CD4-positive, alpha-beta T cell treated with Interleukin-2 at 100 ng/mL for 4 hours (primary cell): ENCODE results near the gene ANO1.

Experiments used
- DNase-seq: peaks from one replicate; pipeline ENCODE4 v3.0.0-alpha.2; 2020; ENCODE audit warnings: low spot score

The ANO1 gene

DNA sequence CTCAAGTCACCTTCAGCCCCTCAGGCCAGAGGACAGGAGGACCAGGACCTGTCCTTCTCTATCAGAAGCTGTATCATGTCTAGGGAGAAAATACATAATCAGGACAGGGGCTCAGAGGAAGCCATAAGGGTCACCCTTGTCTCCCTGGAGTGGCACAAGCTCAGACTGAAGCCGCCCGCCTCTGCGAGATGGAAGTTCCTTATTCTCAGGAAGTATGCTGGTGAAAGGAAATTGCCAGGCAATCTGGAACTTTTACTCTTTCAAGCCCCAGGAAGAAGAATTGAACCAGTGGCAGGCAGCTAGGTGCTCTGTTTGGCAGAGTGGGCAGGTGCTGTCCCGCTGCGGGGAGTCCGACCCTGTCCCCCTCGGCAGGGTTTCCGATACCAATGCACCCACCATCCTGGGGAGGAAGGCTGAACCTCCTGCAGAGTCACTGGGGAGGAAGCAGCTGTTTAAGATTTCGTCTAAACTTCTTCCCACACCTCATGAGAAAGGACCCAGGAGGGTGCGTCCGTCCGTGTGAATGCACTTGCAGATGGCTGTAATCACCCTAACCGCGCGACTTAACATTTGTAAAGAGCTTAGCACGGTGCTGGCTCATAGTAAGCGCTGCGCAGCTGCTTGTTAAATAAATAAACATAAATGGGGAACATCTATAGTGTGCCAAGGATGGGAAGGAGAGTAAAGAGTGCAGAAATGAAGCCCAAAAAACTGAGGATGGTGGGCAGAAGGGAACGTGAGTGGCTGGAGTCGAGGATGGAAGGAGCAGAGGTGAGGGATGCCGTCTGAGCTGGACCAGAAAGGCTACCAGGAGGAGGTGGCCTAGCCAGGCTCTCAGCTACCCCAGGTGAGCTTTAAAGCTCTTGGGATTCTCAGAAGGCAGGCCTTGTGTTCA lies 5.0 kb upstream of the ANO1 start:
- DNase-seq = no peak

DNA sequence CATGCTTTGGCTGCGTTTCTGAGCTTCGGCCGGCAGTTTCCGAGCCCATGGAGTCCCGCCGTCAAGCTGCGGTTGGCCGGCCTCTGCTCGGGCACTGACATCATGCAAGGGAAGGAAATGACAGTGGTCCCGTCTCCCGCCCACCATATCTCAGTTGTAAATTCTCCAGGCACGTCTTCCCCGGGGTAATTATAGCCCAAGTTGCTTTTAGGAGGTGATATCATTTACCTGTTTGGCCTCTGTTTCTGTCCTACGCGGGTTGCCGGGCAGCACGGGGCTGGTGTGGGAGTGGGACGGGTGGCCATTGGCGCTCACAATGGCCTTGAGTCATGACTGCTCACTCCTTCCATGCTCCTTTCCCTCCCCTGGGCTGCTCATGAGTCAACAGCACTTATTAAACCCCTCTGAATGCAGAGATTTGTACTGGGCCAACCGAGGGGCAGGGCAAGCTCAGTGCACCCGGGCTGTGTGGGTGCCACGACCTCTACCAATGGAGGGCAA lies 4.2 kb upstream of the ANO1 start:
- DNase-seq = no peak

DNA sequence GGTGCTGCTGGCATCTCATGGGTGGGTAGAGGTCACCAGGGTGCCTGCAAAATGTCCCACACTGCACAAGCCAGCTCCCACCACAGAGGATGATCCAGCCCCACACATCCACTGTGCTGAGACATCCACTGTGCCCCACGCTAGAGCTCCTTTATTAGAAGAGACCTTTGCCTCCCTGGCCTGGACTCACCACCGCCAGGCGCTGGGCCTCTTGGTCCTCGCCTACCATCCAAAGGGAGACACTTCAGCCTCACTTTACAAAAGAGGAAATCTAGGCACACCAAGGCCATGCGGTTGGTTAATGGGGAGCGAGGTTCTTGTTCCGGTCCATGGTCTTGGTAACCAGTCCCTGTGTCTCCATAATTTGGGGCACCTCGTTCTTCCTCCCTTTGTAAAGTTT lies 3.4 kb upstream of the ANO1 start:
- no peak for DNase-seq

DNA sequence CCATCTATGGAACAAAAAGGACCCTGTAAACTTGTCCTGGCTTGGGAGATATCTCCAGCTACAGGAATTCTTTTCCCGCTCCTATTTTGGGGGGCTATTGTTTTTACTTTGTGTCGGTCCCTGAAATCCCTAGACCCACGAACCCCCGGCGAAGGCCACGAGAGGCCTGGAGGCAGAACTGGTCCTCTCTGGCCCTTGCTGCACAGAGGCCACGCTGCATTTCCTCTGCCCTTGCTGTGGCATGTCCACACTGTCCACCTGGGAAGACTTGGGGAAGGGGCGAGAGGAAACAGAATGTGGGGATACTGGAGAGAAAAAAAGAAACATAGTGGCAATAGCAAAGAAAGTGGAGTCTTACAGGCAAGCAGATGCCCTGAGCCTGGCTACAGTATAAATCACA lies 2.3 kb upstream of the ANO1 start:
- no peak for DNase-seq

DNA sequence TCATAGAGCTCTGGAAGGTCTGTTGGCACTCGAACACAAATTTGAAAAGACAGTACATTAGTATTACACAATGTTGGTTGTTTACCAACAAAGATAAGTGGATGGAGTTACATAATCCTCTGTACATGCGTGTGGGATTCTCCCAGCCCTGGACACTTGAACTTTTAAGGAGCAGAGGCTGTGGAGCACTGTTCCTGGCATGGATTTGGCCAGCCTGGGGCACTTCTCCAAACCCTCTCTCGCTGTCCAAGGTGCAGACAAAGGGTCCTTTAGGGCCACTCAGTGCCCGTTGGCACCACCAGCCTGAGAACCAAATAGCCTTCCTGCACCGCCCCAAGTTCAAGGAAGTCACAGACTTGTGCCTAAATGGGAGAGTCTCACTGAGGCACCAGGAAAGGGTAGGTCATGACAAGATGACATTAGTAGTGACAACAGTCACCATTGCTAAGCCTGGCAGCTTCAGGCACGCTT lies 1.6 kb upstream of the ANO1 start:
- DNase-seq = no peak

DNA sequence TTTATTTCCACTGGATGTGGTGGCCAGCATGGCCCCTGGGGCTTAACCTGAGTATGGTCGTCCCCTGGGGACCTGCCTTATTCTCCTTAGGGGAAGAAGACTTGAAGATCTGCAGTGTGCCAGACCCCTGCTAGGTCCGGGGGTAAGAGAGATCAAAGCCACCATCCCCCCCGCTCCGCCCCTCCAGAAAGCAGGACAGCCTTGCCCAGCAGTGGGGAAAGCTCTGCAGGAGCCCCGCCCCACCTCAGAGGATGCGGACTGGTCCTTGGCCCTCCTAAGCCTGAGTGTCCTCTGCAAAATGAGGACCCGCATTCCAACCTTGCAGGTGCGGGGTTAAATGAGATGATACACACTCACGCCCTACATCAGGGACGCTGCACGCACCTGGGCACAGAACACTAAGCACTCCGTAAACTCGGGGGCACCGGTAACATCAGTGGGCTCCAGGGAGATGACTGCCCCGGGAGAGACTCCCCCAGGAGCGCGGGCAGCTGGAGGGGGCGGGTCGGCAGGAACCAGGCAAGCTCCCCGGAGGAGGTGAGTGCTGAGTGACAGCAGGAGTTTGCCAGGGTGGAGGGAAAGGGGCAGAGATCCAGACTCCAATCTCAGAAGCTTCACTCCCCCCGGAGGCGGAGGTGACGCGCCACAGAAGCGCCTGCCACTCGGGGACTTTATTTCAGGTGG lies 564 bp upstream of the ANO1 start:
- no peak for DNase-seq

DNA sequence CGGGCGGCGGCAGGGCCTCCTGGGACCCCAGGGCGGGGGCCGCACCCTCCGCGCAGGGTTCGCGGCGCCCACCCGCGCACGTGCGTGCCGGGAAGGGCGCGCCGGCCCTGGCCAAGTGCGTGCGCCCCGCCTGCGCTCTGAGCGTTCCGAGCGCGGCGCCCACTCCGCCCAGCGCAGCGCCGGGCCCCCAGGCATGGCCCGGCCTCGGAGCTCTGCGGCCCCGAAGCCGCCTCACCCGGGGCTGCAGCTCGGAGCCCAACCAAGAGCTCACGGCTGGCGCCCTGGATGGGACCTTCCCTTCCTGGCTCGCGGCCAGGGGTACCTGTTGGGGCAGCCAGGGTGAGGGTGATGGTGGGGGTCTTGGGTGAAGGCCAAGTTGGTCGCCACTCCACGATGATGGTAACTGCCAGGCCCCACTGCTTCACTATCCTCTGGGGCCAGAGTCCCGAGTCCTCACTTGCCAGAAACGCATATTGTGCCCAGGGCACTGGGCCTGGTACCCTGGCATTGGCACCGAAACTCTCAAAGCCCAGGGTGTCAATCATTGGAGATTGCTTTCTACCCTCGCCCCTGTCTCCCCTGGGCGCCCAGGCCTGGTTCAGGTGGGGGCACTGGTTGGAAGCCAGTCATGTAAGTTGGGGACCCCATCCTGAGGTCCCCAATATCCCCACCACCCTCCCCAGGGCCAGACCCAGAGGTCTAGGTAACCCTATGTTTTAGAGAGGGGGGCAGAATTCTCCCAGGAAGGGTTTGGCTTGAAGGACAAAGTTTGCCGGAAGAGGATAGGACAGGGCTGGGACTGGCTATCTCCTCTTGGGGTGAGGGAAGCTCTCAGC lies 882 bp downstream of the ANO1 start:
- no peak for DNase-seq

DNA sequence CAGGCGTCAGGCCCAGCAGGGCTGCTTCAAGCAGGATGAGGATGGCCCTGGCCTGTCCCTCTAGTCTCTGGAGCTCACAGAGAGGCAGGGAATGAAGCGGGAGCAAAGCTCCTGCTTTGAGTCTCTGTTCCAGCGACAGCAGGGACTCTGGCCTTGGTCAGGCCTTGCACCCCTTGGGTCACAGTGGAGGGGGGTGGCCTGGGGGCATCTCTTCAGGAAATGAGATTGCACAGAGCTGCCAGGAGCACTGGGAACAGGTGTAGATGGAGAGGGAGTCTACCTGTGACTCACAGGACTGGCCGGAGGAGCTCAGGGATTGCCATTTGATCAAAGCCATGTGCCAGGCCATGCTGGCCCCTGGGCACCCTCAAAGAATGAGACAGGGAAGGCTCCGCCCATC lies 1.6 kb downstream of the ANO1 start:
- DNase-seq = no peak

DNA sequence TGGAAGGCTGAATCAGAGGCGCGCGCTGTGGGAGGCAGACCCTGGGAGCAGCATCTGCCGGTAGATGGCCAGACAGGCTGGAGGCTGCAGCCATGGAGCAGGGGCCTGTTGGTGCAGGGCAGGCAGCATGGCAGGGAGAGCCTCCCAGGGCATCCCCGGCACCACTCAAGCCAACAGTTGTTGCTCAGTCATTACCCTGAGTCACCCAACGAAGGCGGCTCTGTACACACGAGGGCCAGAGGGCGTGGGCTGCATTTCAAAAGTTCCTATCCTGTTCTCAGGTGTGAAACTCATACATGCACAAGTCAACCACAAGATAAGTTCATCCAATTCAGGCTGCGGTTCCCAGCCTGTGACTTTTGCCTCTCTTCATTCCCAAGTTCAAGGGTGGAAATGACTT lies 2.6 kb downstream of the ANO1 start:
- no peak for DNase-seq

DNA sequence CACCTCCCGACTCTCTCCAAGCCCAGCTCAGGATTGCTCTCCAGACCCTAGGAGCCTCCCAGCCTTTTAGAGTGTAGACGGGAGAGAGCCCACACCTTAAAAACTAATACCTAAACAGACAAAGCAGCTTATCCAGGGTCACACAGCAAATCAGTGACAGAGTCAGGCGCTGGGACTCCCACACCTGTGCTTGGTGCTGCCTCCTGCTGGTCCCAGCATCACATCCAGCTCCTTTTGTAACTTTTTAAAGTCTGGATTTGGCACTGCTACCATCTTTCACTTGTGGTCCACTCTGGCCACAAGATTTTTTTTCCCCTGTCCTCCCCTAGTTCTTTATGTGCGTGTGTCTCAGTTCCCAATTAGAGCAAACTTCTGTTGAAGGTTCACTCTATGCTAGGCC lies 4.7 kb downstream of the ANO1 start:
- DNase-seq = no peak

DNA sequence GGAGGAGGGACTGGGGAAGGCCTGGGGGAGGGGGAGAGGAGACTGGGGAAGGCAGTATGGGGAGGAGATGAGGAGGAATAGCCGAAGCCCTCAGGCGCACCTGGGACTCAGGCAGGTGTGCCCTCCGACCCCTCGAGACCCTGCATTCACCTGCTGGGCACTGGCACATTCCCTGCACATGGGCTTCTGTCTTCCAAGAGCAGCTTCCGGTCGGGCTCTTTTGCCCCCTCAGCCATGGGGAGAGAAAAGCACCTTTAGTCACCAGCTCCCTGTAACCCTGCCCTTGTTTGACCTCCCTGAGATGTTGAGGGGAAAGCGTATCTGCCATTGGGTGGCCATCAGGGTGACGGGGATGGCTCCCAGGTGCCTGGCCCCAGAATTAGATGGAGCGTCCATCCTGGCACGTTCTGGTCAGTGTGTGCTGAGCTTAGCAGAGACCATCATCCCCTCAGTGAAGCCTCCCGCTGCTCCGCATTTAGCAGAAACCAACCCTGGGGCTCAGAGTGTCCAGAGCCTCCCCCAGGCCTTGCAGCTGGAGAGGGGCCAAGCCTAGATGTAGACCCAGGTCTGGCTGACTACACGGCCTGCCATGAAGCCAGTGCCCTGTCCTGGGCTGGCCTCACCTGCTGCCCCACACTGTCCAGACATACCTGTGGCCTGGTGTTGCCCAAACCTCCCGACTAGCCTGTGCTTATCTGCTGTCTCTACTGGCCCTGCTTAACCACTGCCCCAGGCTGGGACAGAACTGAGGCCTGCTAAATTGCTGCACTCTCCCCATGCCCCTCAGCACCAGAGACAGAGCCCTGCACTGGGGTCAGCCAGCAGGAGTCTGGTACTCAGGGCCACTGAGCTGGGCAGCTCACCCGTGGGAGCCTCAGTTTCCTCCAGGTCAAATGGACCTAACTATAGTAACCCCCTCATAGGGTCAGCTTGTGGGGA lies 6.2 kb downstream of the ANO1 start:
- no peak for DNase-seq

DNA sequence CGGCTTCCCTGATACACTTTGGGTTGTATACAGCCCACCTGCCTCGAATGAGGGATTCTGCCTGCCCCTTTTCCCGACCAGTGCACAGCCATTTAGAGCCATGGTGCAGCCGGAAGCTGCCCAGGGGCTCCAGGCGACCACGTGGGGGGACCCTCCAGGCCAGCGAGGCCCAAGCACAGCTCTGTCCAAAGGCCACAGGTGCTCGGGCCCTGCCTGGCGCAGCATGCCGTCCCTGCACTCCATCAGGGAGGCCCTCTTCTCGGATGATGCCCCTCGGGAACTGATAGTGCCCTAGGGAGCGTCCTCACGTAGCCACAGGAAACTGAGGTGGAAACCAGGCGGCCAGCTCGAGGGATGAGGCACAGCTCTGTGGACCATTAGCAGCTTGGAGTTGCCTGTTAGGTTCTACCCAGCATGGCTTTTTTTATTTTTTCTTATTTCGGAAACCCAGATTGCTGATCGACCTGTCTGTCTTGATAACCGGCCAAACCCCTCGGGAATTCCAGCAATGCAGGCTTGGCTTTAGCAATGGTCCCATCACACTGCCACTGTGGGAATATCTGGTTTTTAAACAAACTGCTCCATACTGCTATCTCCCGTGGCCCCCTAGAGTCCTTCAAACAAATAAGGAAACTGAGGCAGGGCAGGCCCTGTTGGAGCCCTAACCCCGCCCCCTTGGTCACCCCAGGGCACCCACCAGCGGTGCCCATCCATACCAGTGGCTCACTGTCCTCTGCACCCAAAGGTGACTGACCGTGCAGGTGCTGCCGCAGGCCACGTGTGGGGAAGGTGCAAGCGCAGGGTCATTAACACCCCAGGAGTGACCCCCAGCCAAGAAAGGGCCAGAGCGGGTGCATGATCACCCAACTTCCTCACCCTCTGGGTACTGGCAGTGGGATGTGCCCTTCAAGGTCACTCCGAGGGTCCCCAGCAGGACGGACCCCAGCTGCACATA lies 8.0 kb downstream of the ANO1 start:
- no peak for DNase-seq

DNA sequence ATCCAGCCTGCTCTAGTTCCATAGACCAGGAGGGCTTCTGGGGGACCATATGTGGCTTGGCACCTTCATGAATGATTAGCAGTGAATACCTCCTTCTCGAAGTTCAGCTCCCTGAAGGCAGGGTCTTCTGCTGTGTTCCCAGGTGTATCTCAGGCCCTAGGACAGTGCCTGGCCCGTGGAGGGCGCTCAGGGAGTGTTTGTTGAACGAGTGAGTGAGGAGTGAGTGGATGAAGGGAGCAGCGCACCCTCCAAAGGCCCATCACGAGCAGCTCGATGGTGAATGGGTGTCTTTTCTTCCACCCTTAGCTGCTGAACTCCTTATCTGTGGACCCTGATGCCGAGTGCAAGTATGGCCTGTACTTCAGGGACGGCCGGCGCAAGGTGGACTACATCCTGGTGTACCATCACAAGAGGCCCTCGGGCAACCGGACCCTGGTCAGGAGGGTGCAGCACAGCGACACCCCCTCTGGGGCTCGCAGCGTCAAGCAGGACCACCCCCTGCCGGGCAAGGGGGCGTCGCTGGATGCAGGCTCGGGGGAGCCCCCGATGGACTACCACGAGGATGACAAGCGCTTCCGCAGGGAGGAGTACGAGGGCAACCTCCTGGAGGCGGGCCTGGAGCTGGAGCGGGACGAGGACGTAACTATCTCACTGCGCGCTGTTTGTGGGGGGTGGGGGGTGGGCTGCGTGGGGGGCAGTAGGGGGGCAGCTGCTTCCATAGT lies 9.5 kb downstream of the ANO1 start:
- DNase-seq = no peak

DNA sequence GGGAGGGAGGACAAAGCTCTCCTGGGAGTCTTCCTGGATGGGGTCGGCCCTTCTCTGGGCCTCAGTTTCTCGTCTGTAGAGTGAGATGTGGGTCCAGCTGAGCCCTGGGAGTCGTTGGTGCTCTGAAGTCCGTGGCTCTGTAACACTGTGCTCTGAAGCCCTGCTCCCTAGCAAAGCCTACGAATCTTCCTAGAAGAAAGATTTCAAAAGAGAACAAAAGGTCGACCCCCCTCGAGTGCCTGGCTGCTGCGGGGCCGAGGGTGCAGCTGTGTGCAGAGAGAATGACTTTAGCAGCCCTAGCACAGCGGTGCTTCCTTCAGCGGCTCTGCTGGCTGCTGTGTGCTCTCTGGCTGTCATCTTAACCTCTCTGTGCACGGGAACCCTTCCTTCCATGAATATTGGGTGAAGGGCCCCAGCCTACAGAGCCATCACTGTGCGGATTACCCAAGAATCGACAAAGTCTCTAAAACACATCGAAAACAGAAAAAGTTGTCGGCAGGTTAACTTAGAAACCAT lies 10.7 kb downstream of the ANO1 start:
- DNase-seq = no peak

DNA sequence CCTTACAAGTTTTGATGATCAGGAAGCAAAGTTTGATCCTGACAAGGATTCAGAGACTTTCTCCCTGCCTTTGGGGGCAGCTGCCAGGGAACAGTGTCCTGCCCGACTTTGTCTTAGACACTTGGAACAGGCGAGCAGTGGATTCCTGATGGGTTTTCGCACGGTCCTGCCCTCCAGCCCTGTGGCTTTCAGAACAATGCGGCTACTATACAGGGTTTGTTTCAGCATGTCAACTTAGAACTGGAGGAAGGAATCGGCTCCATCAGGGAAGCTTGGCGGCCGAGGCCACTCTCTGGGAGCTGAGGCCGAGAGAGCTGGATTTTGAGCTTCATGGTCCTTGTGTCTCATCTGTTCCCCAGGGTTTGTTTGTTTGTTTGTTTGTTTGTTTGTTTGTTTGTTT lies 11.5 kb downstream of the ANO1 start:
- no peak for DNase-seq

DNA sequence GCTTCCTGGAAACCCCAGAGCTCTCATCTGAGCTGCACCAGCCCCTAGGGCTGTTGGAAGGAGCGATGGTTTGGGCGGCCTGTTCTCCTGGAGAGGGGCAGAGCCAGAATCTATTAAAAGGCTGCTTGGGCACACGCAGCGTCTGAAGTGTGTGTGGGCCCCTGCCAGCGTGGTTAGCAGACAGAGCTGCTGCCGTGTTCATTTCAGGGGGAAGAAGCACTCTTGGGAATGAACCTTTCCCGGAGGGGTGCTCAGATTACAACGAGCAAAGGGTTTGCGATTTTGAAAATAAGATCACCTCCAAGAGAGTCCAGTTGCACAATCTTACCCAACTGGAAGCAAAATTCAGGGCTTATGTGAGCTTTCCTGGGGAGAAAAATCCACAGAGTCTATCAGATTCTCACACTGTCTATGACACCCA lies 12.9 kb downstream of the ANO1 start:
- no peak for DNase-seq

DNA sequence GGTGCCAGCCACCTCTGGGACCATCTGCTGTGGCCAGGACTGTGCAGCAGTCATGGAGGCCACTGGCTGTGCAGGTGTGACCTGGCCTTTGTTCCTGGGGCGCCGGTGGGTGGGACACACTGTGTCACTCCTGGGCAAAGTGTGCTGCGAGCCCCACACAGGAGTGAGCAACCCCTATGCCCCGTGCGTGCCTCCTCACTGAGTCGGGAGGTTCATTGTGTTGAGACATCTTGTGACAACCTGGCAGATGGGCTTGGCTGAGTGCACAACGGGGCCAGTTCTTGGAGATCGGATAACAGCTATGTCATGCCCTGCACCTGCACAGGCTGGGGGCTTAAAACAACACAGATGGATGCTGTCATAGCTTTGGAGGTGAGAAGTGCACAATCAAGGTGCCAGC lies 13.5 kb downstream of the ANO1 start:
- no peak for DNase-seq

DNA sequence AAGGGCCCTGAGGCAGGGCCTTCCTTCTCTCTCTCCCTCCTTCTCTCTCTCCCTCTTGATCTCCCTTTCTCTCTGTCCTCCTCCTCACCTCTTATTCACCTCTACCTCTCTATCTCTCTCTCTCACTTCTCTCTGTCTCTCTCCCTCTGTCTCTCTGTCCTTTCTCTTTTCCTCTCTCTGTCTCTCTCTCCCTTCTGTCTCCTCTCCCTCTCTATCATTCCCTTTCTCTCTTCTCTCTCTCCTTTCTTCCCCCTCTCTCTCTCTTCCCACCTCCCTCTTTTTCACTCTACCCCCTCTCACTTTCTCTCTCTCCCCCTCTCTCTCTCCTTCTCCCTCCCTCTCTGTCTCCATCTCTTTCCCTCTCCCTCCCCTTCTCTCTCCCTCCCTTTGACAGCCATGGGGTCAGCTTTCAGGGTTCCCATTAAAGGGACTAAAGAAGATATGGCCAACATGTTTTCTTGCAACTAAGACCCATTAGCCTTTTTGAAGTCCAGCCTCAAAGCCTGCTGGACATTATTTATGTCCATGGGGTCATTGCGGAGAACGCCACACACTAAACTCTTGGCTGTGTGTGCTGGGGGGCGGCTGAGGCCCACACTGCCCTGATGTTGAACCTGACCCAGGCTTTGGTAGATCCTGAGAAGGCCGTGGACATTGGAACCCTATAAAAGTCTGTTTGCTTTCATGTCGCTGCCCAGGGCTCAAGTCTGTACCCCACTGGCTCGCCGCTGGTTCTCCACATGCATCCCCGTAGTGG lies 15.0 kb downstream of the ANO1 start:
- DNase-seq = no peak
